Activated CD4-positive, alpha-beta T cell treated with anti-CD3 and anti-CD28 coated beads, Interleukin-2, amount 10 ng/mL, durations not matched to agents 24 days and 14 days (primary cell): Measurements from ENCODE around the gene KANSL1. TPM values are rescaled to one million over a fixed set of nuclear protein-coding genes. Genes with fewer than 3 reads are reported as not detected.
"Not testable (repeated sequence)": the region's sequence is repeated elsewhere in the genome, so short reads cannot be mapped to it uniquely, and the experiment has no call there.

ENCODE experiments used
- DNase-seq: peaks from one replicate; pipeline ENCODE4 v3.0.0; 2022
- H3K27ac Mint-ChIP-seq: one replicate; pipeline ENCODE4 v1.8.0; 2022; ENCODE audit warnings: mild to moderate bottlenecking, mixed read lengths
- H3K27me3 Mint-ChIP-seq: one replicate; pipeline ENCODE4 v1.8.0; 2022; ENCODE audit warnings: mixed read lengths
- H3K36me3 Mint-ChIP-seq: one replicate; pipeline ENCODE4 v1.8.0; 2022; ENCODE audit warnings: low read depth, mild to moderate bottlenecking, mixed read lengths
- H3K4me1 Mint-ChIP-seq: one replicate; pipeline ENCODE4 v1.8.0; 2021; ENCODE audit warnings: mixed read lengths
- H3K4me3 Mint-ChIP-seq: one replicate; pipeline ENCODE4 v1.8.0; 2022; ENCODE audit warnings: mild to moderate bottlenecking, moderate library complexity, mixed read lengths
- H3K9me3 Mint-ChIP-seq: one replicate; pipeline ENCODE4 v1.8.0; 2021; ENCODE audit warnings: mixed read lengths
- intact Hi-C: fragments of 100-400 bp; cut with micrococcal nuclease; formaldehyde crosslinking; loops from one replicate; pipeline ENCODE4 v1.15.1; 2023
- total RNA-seq: library from RNA; stranded (reverse); gene quantifications from 2 replicates; pipeline ENCODE4 v1.2.3, GENCODE V29; 2022

KANSL1 gene
- total RNA-seq, 1 donor from 2014 or later = 82.8 TPM

DNA sequence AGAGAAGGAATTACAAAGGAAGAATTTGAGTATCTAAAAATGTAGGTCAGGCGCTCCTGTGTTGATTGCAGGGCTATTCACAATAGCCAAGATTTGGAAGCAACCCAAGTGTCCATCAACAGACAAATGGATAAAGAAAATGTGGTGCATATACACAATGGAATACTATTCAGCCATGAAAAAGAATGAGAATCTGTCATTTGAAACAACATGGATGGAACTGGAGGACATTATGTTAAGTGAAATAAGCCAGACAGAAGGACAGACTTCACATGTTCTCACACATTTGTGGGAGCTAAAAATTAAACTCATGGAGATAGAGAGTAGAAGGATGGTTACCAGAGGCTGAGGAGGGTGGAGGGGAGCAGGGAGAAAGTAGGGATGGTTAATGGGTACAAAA is 187.1 kb downstream of the KANSL1 start:
- not testable (repeated sequence) for H3K4me1 Mint-ChIP-seq, H3K9me3 Mint-ChIP-seq, H3K27ac Mint-ChIP-seq, H3K4me3 Mint-ChIP-seq, DNase-seq, H3K36me3 Mint-ChIP-seq
- peaks cover 10% of the 10 kb centered on the region for H3K27me3 Mint-ChIP-seq
- intact Hi-C loops = loop anchor here (10.0 kb wide), 1 partner anchor 209 kb away; no protein-coding TSS in a partner anchor

DNA sequence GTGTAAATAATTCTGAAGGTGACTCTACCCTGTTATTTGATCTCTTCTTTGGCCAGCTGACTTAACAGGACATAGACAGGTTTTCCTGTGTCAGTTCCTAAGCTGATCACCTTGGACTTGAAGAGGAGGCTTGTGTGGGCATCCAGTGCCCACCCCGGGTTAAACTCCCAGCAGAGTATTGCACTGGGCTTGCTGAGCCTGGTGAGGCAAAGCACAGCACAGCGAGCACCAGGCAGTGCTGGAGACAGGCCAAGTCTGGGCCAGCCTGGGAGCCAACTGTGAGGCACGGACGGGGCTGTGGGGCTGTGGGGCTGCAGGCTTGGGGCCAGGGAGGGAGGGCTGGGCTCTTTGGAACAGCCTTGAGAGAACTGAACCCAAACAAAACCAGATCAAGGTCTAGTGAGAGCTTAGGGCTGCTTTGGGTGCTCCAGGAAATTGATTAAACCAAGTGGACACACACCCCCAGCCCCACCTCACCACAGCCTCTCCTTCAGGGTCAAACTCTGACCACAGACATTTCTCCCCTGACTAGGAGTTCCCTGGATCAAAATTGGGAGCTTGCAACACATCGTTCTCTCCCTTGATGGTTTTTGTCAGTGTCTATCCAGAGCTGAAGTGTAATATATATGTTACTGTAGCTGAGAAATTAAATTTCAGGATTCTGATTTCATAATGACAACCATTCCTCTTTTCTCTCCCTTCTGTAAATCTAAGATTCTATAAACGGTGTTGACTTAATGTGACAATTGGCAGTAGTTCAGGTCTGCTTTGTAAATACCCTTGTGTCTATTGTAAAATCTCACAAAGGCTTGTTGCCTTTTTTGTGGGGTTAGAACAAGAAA is 189.1 kb downstream of the KANSL1 start:
- Mint-ChIP-seq H3K36me3 (no peaks in the 10 kb centered on the region), H3K4me1 (peaks cover 4% of the 10 kb centered on the region), H3K27ac (no peak overlapping the region), H3K4me3 (no peak overlapping the region), H3K9me3 (no peaks in the 10 kb centered on the region), H3K27me3 (peaks cover 10% of the 10 kb centered on the region)
- intact Hi-C loops = loop anchor here (10.0 kb wide), 1 partner anchor 211 kb away; no protein-coding TSS in a partner anchor
- DNase-seq = no peak

DNA sequence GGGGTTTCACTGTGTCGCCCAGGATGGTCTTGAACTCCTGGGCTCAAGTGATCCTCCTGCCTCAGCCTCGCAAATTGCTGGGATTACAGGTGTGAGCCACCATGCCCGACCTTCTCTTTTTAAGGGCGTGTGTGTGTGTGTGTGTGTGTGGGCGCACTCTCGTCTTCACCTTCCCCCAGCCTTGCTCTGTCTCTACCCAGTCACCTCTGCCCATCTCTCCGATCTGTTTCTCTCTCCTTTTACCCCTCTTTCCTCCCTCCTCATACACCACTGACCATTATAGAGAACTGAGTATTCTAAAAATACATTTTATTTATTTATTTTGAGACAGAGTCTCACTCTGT is 190.3 kb downstream of the KANSL1 start:
- intact Hi-C loops = loop anchor here (10.0 kb wide), 1 partner anchor 212 kb away; no protein-coding TSS in a partner anchor

DNA sequence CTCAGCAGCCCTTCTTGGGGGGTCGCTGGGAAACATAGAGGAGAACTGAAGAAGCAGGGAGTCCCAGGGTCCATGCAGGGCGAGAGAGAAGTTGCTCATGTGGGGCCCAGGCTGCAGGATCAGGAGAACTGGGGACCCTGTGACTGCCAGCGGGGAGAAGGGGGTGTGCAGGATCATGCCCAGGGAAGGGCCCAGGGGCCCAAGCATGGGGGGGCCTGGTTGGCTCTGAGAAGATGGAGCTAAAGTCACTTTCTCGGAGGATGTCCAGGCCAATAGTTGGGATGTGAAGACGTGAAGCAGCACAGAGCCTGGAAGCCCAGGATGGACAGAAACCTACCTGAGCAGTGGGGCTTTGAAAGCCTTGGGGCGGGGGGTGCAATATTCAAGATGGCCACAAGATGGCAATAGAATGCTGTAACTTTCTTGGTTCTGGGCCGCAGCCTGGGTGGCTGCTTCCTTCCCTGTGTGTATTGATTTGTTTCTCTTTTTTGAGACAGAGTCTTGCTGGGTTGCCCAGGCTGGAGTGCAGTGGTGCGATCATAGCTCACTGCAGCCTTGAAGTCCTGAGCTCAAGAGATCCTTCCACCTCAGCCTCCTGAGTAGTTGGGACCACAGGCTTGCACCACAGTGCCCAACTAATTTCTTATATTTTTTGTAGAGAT is 190.8 kb downstream of the KANSL1 start:
- H3K4me1 Mint-ChIP-seq = peaks cover 4% of the 10 kb centered on the region
- H3K27me3 Mint-ChIP-seq = peaks cover 6% of the 10 kb centered on the region
- H3K4me3 Mint-ChIP-seq = no peak overlapping the region
- H3K36me3 Mint-ChIP-seq = no peaks in the 10 kb centered on the region
- intact Hi-C loops = loop anchor here (10.0 kb wide), 1 partner anchor 212 kb away; no protein-coding TSS in a partner anchor
- H3K9me3 Mint-ChIP-seq = no peaks in the 10 kb centered on the region
- H3K27ac Mint-ChIP-seq = no peak overlapping the region
- DNase-seq = peak; percentile 93

More for the DNA sequence above, 190.3 kb downstream of the KANSL1 start:
- DNase-seq = no peak
- H3K36me3 Mint-ChIP-seq = no peaks in the 10 kb centered on the region
- H3K4me3 Mint-ChIP-seq = no peak overlapping the region
- H3K27ac Mint-ChIP-seq = no peak overlapping the region
- H3K9me3 Mint-ChIP-seq = no peaks in the 10 kb centered on the region
- peaks cover 6% of the 10 kb centered on the region for H3K27me3 Mint-ChIP-seq
- peaks cover 4% of the 10 kb centered on the region for H3K4me1 Mint-ChIP-seq

DNA sequence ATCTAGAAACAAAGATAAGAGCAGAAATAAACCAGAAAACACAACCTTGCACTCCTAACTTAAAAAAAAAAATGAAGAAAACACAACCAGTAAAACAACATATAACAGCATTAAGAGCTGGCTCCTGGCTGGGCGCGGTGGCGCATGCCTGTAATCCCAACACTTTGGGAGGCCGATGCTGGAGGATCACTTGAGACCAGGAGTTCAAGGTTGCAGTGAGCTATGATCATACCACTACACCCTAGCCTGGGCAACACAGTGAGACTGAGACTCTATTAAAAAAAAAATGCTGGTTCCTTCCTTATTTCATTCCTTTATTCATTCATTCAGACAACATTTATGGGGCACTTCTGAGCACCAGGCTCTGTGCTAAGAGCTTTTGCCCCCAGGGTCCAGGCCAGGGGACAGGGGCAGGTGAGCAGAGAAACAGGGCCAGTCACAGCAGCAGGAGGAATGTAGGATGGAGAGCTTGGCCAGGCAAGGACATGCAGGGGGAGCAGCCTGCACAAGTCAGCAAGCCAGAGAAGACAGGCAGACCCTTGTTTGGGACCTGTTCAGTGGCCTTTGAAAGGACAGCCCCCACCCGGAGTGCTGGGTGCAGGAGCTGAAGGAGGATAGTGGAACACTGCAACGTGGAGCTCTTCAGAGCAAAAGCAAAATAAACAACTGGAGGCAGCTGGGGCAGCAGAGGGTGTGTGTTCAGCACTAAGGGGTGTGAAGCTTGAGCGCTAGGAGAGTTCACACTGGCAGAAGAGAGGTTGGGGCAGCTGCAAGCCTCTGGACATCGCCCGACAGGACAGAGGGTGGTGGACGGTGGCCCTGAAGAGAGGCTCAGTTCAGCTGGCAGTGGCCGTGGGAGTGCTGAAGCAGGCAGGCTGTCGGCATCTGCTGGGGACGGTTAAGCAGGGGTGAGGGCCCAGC is 191.6 kb downstream of the KANSL1 start:
- intact Hi-C loops = loop anchor here (10.0 kb wide), 1 partner anchor 213 kb away; no protein-coding TSS in a partner anchor
- H3K27me3 Mint-ChIP-seq = peaks cover 6% of the 10 kb centered on the region
- no peak for DNase-seq
- no peaks in the 10 kb centered on the region for H3K9me3 Mint-ChIP-seq
- no peak overlapping the region for H3K27ac Mint-ChIP-seq
- H3K4me1 Mint-ChIP-seq = peaks cover 4% of the 10 kb centered on the region
- H3K4me3 Mint-ChIP-seq = no peak overlapping the region
- no peaks in the 10 kb centered on the region for H3K36me3 Mint-ChIP-seq

DNA sequence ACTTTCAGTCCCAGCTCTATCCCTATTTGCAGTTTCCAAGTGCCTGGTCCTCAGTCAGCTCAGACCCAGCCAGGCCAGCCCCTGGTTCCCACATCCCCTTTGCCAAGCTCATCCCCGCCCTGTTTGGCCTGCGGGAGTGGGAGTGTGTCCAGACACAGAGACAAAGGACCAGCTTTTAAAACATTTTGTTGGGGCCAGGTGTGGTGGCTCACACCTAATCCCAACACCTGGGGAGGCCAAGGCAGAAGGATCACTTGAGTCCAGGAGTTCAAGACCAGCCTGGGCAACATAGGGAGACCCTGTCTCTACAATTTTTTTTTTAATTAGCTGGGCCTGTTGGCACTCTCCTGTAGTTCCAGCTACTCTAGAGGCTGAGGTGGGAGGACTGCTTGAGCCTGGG is 192.5 kb downstream of the KANSL1 start:
- intact Hi-C loops = loop anchor here (10.0 kb wide), 1 partner anchor 214 kb away; no protein-coding TSS in a partner anchor
- H3K27me3 Mint-ChIP-seq = peaks cover 2% of the 10 kb centered on the region
- no peak overlapping the region for H3K27ac Mint-ChIP-seq
- DNase-seq = no peak
- H3K36me3 Mint-ChIP-seq = no peaks in the 10 kb centered on the region
- no peaks in the 10 kb centered on the region for H3K9me3 Mint-ChIP-seq
- H3K4me1 Mint-ChIP-seq = peaks cover 4% of the 10 kb centered on the region
- H3K4me3 Mint-ChIP-seq = no peak overlapping the region

DNA sequence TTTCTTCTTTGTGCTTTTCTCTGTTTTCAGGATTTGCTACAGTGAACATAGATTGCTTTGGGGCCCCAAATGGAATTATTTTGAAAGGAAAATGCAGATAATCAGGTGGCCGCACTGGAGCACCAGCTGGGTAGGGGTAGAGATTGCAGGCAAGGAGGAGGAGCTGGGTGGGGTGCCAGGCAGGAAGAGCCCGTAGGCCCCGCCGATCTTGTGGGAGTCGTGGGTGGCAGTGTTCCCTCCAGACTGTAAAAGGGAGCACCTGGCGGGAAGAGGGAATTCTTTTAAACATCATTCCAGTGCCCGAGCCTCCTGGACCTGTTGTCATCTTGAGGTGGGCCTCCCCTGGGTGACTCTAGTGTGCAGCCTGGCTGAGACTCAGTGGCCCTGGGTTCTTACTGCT is 192.9 kb downstream of the KANSL1 start:
- DNase-seq = no peak
- H3K27me3 Mint-ChIP-seq = no peaks in the 10 kb centered on the region
- H3K4me3 Mint-ChIP-seq = no peak overlapping the region
- intact Hi-C loops = loop anchor here (10.0 kb wide), 1 partner anchor 215 kb away; no protein-coding TSS in a partner anchor
- H3K36me3 Mint-ChIP-seq = no peaks in the 10 kb centered on the region
- no peaks in the 10 kb centered on the region for H3K9me3 Mint-ChIP-seq
- peaks cover 4% of the 10 kb centered on the region for H3K4me1 Mint-ChIP-seq
- no peak overlapping the region for H3K27ac Mint-ChIP-seq

DNA sequence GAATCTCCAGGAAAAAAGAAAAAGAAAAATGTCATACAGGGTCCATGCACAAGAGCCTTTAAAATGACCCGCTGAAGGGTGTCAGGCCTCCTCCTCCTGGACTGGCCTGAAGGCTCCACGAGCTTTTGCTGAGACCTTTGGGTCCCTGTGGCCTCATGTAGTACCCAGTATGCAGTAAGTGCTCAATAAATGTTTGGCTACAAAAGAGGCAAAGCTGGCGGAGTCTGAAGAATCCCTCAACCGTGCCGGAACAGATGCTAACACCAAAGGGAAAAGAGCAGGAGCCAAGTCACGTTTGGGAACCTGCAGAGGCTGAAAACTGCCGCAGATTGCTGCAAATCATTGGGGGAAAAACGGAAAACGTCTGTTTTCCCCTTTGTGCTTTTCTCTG is 193.3 kb downstream of the KANSL1 start:
- Mint-ChIP-seq H3K27me3 (no peaks in the 10 kb centered on the region), H3K4me3 (no peak overlapping the region), H3K27ac (no peak overlapping the region), H3K9me3 (no peaks in the 10 kb centered on the region), H3K4me1 (peaks cover 4% of the 10 kb centered on the region), H3K36me3 (no peaks in the 10 kb centered on the region)
- intact Hi-C loops = loop anchor here (10.0 kb wide), 1 partner anchor 215 kb away; no protein-coding TSS in a partner anchor
- DNase-seq = no peak

DNA sequence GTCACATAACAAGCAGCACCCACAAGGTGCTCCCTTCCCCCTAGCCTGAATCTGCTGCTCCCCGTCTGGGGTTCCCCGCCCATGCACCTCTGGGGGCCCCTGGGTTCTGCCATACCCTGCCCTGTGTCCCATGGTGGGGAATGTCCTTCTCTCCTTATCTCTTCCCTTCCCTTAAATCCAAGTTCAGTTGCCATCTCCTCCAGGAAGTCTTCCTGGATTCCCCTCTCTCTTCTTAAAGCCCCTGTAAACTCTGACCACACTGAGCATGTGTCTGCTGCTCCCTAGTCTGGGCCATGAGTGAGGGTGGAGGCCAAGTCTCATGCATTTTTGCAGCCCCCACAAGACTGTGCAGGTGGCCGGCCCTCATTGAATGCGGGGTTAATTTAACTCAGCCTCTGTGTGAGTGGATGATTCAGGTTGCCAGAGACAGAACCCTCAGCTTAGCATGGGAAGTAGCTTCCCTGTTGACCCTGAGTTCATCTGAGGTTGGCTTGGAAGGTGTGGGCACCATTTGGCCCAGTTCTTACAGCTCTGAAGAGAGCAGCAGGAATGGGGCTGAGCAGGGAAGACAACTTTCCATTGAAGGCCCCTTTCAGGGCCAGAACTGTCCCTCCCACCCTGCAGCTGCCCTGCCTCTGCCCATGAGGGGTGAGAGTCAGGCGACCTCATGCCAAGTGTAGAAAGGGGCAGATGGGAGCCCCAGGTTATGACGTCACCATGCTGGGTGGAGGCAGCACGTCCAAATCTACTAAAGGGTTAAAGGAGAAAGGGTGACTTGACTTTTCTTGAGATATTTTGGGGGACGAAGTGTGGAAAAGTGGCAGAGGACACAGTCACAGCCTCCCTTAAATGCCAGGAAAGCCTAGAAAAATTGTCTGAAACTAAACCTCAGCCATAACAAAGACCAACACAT is 194.0 kb downstream of the KANSL1 start, which contains the start of gene STH:
Gene STH (plus strand): TSS at position 264 of the 913 bp plus-strand sequence. CDS start 30 bp downstream, at position 294.
- no peak within 1 kb of the TSS for H3K27ac Mint-ChIP-seq
- no peaks in the 10 kb centered on the region for H3K36me3 Mint-ChIP-seq
- no peaks in the 10 kb centered on the region for H3K9me3 Mint-ChIP-seq
- H3K4me3 Mint-ChIP-seq = no peak within 1 kb of the TSS
- intact Hi-C loops = no loop called here
- DNase-seq = no peak
- H3K4me1 Mint-ChIP-seq = peaks cover 4% of the 10 kb centered on the region
- H3K27me3 Mint-ChIP-seq = no peaks in the 10 kb centered on the region

DNA sequence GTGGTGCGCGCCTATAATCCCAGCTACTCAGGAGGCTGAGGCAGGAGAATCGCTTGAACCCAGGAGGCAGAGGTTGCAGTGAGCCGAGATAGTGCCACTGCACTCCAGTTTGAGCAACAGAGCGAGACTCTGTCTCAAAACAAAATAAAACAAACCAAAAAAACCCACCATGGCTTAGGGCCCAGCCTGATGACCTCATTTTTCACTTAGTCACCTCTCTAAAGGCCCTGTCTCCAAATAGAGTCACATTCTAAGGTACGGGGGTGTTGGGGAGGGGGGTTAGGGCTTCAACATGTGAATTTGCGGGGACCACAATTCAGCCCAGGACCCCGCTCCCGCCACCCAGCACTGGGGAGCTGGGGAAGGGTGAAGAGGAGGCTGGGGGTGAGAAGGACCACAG is 195.6 kb downstream of the KANSL1 start:
- H3K27ac Mint-ChIP-seq = no peak overlapping the region
- no peaks in the 10 kb centered on the region for H3K36me3 Mint-ChIP-seq
- H3K4me1 Mint-ChIP-seq = peaks cover under 1% of the 10 kb centered on the region
- H3K4me3 Mint-ChIP-seq = no peak overlapping the region
- H3K27me3 Mint-ChIP-seq = peaks cover 2% of the 10 kb centered on the region
- DNase-seq = no peak
- intact Hi-C loops = no loop called here
- H3K9me3 Mint-ChIP-seq = no peaks in the 10 kb centered on the region

DNA sequence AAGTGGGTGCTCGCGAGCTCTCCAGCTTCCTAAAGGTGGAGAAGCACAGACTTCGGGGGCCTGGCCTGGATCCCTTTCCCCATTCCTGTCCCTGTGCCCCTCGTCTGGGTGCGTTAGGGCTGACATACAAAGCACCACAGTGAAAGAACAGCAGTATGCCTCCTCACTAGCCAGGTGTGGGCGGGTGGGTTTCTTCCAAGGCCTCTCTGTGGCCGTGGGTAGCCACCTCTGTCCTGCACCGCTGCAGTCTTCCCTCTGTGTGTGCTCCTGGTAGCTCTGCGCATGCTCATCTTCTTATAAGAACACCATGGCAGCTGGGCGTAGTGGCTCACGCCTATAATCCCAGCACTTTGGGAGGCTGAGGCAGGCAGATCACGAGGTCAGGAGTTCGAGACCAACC is 196.1 kb downstream of the KANSL1 start:
- intact Hi-C loops = no loop called here
- Mint-ChIP-seq H3K4me3 (no peak overlapping the region), H3K36me3 (no peaks in the 10 kb centered on the region), H3K9me3 (no peaks in the 10 kb centered on the region), H3K4me1 (no peaks in the 10 kb centered on the region), H3K27ac (no peak overlapping the region), H3K27me3 (peaks cover 2% of the 10 kb centered on the region)
- DNase-seq = no peak

DNA sequence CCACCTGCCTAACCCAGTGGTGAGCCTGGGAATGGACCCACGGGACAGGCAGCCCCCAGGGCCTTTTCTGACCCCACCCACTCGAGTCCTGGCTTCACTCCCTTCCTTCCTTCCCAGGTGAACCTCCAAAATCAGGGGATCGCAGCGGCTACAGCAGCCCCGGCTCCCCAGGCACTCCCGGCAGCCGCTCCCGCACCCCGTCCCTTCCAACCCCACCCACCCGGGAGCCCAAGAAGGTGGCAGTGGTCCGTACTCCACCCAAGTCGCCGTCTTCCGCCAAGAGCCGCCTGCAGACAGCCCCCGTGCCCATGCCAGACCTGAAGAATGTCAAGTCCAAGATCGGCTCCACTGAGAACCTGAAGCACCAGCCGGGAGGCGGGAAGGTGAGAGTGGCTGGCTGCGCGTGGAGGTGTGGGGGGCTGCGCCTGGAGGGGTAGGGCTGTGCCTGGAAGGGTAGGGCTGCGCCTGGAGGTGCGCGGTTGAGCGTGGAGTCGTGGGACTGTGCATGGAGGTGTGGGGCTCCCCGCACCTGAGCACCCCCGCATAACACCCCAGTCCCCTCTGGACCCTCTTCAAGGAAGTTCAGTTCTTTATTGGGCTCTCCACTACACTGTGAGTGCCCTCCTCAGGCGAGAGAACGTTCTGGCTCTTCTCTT is 196.8 kb downstream of the KANSL1 start:
- DNase-seq = no peak
- Mint-ChIP-seq H3K36me3 (no peaks in the 10 kb centered on the region), H3K27ac (no peak overlapping the region), H3K9me3 (no peaks in the 10 kb centered on the region), H3K4me1 (no peaks in the 10 kb centered on the region), H3K4me3 (no peak overlapping the region), H3K27me3 (peaks cover 2% of the 10 kb centered on the region)
- intact Hi-C loops = no loop called here
